Measurements from ENCODE around the gene SMAD6. TPM values are rescaled to one million over a fixed set of nuclear protein-coding genes. Genes with fewer than 3 reads are reported as not detected.

The SMAD6 gene
- total RNA-seq, 2 donors from 2014 or later: 14.0 to 25.4 TPM

GRCh38 chr15:66785637-66786036 is 83.6 kb downstream of the SMAD6 start:
- no peak for DNase-seq
- H3K4me3 ChIP-seq: no peak overlapping the region
- TF ChIP-seq POLR2A (IDR thresholded peaks at IDR 0.05) (no peak), CTCF (IDR thresholded peaks at IDR 0.05) (no peak)
- H3K36me3 ChIP-seq (replicated peaks in 1 of 2; ENCODE audit: insufficient read depth in 1 of 2, low read depth in 2 of 2): no peaks in the 10 kb centered on the region
- H3K4me1 ChIP-seq: no peaks in the 10 kb centered on the region
- H3K27ac ChIP-seq: no peak overlapping the region
- no peaks in the 10 kb centered on the region for H3K27me3 ChIP-seq
- no peaks in the 10 kb centered on the region for H3K9me3 ChIP-seq
- intact Hi-C loops (cut with DNase I): no loop called here
- ATAC-seq: no peak
- 69 to 94% methylated on average over 2 to 5 of the region's 5 CpGs for WGBS, 2 donors

GRCh38 chr15:66786222-66786621 is 84.2 kb downstream of the SMAD6 start:
- no peak overlapping the region for H3K27ac ChIP-seq
- DNase-seq (no peak), ATAC-seq (no peak)
- 62 to 79% methylated on average over 4 of the region's 4 CpGs for WGBS, 2 donors
- H3K27me3 ChIP-seq: no peaks in the 10 kb centered on the region
- no peak overlapping the region for H3K4me3 ChIP-seq
- no peaks in the 10 kb centered on the region for H3K9me3 ChIP-seq
- H3K4me1 ChIP-seq: no peaks in the 10 kb centered on the region
- TF ChIP-seq CTCF (IDR thresholded peaks at IDR 0.05) (no peak), POLR2A (IDR thresholded peaks at IDR 0.05) (no peak)
- H3K36me3 ChIP-seq (replicated peaks in 1 of 2; ENCODE audit: insufficient read depth in 1 of 2, low read depth in 2 of 2): no peaks in the 10 kb centered on the region
- intact Hi-C loops (cut with DNase I): no loop called here

GRCh38 chr15:66786708-66787488 is 84.9 kb downstream of the SMAD6 start:
- Histone ChIP-seq H3K27me3 (no peaks in the 10 kb centered on the region), H3K9me3 (no peaks in the 10 kb centered on the region), H3K4me1 (no peaks in the 10 kb centered on the region), H3K4me3 (no peak overlapping the region), H3K36me3 (replicated peaks in 1 of 2; ENCODE audit: insufficient read depth in 1 of 2, low read depth in 2 of 2) (no peaks in the 10 kb centered on the region), H3K27ac (no peak overlapping the region)
- ATAC-seq (no peak), DNase-seq (no peak)
- TF ChIP-seq CTCF (IDR thresholded peaks at IDR 0.05): no peak
- TF ChIP-seq POLR2A (IDR thresholded peaks at IDR 0.05): no peak
- intact Hi-C loops (cut with DNase I): no loop called here
- WGBS, 2 donors: 79 to 87% methylated on average over 7 to 8 of the region's 8 CpGs

GRCh38 chr15:66787489-66787871 is 85.4 kb downstream of the SMAD6 start:
- intact Hi-C loops (cut with DNase I): no loop called here
- Histone ChIP-seq H3K36me3 (replicated peaks in 1 of 2; ENCODE audit: insufficient read depth in 1 of 2, low read depth in 2 of 2) (no peaks in the 10 kb centered on the region), H3K27ac (no peak overlapping the region), H3K4me3 (no peak overlapping the region), H3K4me1 (no peaks in the 10 kb centered on the region), H3K9me3 (no peaks in the 10 kb centered on the region), H3K27me3 (no peaks in the 10 kb centered on the region)
- 92 to 100% methylated on average over 1 of the region's 1 CpG for WGBS, 2 donors
- no peak for ATAC-seq
- no peak for DNase-seq
- TF ChIP-seq CTCF (IDR thresholded peaks at IDR 0.05): no peak
- TF ChIP-seq POLR2A (IDR thresholded peaks at IDR 0.05): no peak

GRCh38 chr15:66788024-66788423 is 86.0 kb downstream of the SMAD6 start:
- no peak for TF ChIP-seq CTCF (IDR thresholded peaks at IDR 0.05)
- TF ChIP-seq POLR2A (IDR thresholded peaks at IDR 0.05): no peak
- H3K27ac ChIP-seq: no peak overlapping the region
- no peaks in the 10 kb centered on the region for H3K4me1 ChIP-seq
- intact Hi-C loops (cut with DNase I): no loop called here
- H3K36me3 ChIP-seq (replicated peaks in 1 of 2; ENCODE audit: insufficient read depth in 1 of 2, low read depth in 2 of 2): no peaks in the 10 kb centered on the region
- 95 to 96% methylated on average over 4 of the region's 4 CpGs for WGBS, 2 donors
- no peaks in the 10 kb centered on the region for H3K9me3 ChIP-seq
- H3K4me3 ChIP-seq: no peak overlapping the region
- H3K27me3 ChIP-seq: no peaks in the 10 kb centered on the region
- ATAC-seq: no peak
- no peak for DNase-seq

Data from body of pancreas (tissue), 4 donors.